ENCODE measurements around the gene ESRRA.
A peak's percentile ranks its signal among the peaks of the same experiment; 100 is the strongest.

The ESRRA gene

DNA sequence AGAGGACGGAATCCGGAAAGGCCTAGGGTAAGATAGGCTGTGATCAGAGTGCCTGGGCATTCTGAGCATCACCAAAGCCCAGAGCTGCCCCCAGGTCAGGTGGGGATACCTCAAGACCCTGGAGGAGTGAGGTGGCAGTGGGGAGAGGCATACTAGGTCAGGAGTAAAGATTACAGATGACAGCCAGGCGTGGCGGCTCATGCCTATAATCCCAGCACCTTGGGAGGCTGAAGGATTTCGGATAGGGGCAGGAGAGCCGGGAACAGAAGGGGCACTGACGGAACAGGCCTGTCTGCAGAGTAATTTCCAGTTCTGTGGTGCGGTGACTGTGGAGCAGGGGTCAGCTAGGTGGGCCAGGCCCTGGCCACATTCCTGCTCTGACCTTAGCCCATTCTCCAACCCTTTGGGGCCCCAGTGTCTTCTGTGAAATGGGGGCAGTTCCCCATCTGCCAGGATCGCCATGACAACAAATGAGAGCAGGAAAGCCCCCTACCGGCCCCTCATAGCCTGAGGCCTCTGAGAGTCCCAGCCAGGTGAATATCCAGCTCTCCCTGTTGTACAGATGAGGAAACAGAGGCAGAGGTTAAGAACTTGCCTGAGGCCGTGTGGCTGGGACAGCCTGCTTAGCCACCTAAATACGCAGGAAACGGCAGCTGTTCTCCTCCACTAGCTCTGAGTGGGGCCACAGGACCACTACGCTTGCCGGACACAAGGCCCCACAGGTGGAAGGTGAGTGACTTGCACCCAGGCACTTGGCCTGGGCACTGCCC is 30.1 kb upstream of the ESRRA start:
- no peak for DNase-seq (ENCODE audit: low read depth)

DNA sequence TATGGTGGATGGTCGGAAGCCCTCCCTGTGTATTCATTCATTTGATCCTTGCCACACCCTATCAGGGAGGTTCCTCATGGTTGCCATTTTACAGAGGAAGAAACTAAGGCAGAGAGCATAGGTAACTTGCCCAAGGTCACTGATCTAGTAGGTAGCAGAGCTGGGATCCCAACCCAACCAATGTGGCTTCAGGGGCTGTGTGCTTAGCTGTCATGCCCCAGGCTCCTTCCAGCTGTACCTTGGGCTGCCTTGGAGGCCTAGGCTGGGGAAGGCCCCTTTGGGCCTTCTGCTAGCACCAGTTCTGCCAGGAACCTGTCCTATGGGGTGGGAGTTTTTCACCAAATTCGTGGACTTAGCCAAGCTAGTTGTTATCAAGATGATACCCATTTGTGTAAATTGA is 29.5 kb upstream of the ESRRA start:
- no peak for DNase-seq (ENCODE audit: low read depth)

DNA sequence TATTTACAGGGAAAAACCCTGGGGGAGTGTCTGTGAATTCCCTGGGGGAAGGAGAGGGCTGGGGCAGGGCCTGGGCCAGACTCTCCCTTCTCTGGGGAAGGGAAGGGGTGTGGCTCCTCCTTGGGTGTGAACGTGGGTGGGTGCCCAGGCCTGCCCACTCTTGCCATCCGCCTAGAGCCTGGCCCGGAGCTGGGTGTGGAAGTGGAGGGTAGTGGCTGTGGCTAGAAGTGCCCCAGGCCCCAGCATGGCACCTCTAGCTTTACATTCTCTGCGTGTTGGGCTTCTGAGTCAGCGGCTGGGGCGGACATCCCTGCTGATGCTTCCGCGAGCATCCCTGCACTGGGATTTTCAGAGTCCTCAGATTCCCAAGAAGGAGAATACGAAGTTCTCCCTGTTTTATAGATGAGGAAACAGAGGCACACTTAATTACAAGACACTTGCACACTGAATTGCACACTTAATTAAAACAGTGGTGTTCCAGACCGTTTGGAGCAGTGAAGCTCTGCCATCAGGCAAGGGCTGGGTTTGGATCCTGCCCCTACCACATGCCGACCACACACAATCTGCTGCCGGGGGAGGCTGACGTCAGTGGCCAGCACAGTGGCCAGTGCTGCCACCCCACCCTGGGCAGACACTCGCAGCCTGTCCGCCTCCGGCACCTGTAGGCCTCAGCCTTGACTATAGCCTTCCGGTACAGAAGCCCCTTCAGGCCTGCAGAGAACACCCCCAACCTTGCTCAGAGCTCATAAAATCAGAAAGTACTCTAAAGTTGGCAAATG is 28.5 kb upstream of the ESRRA start:
- no peak for DNase-seq (ENCODE audit: low read depth)

DNA sequence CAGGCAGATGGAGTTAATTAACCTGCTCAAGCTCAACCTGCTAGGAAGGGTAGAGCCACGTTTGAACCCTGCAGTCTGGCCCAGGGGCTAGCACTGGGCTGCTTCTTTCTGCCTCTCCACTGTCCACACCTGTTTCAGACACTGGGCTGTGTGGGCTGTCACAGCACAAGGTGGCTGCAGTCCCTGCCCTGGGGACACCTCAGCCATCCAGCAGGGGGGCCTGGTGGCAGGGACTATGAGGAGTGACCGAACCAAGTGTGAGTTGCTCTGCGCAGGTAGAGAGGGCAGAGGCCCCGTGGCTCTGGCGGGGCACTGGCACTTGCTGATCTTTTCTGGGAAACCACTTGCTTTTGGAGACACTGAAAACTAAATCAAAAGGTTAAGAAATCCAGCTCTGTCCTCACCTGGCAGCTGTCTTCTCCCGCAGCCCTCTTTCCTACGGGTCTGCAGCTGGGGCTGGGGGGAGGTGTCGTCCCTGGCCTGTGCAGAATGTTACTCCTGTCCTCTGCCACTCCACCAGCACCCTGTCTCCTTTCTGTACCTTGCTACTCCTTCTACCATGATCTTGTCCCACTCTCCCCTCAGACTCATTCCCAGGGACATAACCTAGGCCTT is 26.6 kb upstream of the ESRRA start:
- DNase-seq (ENCODE audit: low read depth): no peak

DNA sequence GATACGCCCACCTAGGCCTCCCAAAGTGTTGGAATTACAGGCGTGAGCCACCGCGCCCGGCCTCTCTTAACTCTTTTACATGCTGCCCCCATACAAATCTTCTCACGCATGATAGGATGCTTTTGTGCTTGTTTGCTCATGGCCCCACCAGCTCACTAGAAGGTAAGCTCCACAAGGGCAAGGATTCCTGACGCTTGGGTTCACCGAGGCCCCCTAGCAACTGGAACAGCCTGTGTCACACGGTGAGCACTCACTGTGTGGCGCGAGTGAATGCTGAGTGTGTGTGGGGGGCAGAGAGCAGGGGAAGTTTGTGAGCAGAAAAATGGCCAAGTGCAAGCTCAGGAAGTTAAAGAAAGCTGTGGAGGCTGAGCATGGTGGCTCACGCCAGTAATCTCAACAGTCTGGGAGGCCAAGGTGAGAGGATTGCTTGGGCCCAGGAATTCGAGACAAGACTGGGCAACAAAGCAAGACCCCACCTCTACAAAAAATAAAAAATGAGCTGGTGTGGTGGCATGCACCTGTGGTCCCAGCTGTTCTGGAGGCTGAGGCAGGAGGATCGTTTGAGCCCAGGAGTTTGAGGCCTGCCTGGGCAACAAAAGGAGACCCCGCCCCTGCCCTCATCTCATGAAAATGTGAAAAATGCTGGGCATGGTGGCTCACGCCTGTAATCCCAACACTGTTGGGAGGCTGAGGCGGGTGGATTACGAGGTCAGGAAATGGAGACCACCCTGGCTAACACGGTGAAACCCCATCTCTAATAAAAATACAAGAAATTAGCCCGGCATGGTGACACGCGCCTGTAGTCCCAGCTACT is 23.2 kb upstream of the ESRRA start:
- DNase-seq (ENCODE audit: low read depth): no peak

DNA sequence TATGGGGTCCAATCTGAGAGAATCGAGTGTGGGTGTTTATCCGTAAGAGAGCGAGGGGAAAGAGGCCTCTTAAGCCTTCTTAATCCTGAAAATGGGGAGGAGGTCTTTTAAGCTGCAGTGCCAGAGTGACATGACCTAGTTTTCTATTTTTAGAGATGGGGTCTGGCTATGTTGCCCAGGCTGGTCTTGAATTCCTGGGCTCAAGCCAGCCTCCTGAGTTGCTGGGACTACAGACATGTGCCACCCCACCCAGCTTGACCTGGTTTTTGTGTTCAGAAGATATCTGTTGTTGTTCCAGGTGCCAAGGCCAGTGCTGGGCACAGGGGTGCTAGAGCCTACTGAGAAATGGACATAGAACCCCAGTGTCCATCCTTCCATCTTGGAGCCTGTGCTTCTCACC is 22.2 kb upstream of the ESRRA start:
- DNase-seq (ENCODE audit: low read depth): no peak

DNA sequence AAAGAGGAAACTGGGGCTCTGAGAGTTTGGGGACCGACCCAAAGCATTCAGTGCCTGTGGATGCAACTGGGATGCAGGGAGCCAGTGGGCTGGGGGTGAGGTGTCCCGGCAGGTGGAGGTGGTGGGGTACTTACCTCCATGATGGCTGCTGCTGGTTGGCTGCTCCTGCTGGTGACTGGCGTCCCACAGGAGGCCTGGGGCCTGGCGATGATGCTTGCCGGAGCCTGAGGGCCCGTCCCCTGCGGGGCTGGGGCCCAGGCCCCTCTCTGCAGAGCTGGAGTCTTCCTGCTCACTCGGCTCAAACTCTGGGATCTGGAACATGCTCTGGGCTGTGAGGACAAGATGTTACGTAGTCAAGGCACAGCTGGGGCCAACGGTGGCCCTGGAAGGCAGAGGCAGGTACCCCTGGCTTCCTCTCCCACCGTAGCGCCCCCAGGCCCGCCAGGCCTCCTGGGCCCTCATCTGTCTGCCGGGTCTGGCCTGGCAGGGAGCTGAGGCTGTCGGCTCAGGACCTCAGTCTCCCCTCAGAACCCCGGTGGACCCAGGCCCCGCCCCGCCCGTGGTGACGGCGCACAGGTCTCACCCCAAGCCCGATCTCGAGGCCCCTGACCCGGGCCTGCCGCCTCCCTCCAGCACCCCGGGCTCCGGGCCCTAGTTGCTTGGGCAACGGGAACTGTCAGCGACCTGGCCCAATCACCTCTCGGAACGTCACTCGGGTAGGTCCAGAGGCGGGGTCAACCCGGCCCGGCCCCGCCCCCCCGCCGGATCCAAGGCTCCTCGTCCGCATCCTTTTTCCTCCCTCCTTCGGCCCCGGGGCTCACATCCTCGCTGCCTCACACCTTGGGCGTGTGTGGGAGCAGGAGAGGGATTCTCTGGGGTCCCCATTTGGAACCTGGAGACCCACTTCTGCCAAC is 21.0 kb upstream of the ESRRA start, which contains the start of gene BAD:
TSS of gene BAD (minus strand) at position 618 of the 914 bp plus-strand sequence. CDS start at position 321, 297 bp downstream.
- peak; percentile 68 for DNase-seq (ENCODE audit: low read depth)

DNA sequence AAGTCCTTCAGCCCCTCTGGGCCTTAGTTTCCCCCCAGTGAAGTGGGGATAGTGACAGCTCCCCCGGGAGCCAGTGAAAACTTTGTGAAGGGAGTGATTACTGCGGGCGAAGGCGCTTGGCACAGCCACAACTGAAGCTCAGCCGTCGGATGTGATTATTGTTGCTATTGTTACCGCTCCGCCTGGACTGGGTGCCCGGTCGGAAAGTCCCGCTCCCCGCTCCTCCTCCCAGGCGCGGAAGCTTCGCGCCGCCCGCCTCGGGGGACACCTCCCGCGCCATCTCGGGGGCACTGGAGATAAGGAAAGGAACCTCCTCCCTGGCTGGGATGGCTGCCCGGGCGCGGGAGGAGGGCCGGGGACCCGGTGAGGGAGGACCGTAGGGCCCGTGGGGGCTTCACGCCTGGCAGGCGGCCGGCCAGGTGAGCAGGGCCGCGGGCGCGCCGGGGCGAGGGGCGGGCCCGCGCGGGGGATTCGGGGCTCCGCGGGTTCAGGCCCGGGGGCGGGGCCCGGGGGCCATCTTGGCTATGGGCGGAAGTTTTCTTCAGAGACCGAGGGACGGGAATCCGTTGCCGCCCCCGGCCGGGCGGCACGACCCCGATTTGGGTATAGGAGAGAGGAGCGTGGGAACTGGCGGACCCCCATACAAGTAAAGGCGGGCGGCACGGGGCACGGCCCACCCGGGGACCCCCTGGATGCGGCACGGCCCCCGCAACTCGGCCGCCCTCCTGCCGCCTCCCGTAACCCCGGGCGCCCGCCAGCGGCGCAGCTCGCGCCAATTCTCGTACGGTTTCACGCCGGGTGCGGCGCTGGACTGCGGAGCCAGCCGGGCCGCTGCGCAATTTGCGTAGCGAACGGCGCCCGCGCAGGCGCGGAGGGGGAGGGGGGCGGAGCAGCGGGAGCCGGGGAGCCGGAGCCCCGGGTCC is 20.1 kb upstream of the ESRRA start, which contains the start of gene GPR137:
TSS of gene GPR137 (plus strand) at position 887 of the 923 bp plus-strand sequence. CDS start 677 bp downstream, outside the sequence.
- DNase-seq (ENCODE audit: low read depth): peak; percentile 36

DNA sequence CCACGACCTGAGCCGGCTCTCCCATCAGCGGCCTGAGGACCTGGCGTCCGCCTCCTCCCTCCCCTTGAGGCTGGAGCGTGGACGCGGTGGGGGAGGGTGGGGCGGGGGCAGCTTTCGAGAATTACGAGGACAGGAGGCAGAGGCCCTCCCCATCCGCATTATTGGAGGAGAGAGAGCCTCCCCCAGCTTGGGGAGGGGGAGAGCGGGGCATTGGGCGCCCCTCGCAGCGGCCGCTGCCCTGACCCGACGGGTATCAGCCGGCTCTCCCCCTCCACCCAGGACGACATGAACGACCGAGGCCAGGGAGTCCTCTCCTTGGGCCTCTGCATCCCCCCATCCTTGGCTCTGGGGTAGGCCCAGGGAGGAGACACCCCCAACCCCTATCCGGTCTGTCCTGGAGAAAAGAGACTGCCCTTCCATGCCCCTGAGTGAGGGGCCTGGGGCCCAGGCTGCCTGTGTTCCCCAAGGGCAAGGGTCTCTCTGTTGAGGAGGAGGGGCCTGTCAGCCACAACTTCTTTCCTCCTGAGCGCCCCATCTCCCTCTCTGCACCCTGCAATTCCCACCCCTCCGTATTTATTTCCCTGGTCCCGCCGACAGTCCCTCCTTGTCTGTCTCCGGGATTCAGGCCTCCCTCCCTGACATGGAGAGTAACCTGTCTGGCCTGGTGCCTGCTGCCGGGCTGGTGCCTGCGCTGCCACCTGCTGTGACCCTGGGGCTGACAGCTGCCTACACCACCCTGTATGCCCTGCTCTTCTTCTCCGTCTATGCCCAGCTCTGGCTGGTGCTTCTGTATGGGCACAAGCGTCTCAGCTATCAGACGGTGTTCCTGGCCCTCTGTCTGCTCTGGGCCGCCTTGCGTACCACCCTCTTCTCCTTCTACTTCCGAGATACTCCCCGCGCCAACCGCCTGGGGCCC is 19.2 kb upstream of the ESRRA start:
- no peak for DNase-seq (ENCODE audit: low read depth)

DNA sequence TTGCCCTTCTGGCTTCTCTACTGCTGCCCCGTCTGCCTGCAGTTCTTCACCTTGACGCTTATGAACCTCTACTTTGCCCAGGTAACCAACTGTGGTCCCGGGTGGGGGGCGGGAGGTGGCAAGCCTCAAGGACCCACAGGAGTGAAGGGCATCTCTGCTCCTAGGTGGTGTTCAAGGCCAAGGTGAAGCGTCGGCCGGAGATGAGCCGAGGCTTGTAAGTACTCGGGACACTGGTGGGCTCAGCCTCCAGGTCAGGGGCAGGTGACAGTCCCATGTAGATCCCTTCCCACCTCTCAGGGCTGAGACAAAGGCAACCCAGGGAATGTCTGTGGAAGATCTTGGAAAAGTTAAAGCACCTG is 18.5 kb upstream of the ESRRA start:
- no peak for DNase-seq (ENCODE audit: low read depth)

DNA sequence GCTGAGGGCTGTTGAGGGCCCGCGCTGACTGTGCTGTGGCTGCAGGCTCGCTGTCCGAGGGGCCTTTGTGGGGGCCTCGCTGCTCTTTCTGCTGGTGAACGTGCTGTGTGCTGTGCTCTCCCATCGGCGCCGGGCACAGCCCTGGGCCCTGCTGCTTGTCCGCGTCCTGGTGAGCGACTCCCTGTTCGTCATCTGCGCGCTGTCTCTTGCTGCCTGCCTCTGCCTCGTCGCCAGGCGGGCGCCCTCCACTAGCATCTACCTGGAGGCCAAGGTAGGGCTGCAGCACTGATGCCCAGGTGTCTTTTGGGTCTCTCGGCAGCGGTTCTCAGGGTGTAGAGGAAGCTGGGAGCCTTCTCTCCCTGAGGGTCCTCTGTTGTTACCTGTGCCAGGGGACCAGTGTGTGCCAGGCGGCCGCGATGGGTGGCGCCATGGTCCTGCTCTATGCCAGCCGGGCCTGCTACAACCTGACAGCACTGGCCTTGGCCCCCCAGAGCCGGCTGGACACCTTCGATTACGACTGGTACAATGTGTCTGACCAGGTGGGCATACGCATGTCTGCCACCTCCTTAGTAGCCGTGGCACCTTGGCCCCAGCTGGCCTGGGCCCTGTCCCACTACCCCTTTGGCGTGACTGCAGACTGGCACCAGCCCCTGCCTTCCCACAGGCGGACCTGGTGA is 17.5 kb upstream of the ESRRA start:
- no peak for DNase-seq (ENCODE audit: low read depth)

DNA sequence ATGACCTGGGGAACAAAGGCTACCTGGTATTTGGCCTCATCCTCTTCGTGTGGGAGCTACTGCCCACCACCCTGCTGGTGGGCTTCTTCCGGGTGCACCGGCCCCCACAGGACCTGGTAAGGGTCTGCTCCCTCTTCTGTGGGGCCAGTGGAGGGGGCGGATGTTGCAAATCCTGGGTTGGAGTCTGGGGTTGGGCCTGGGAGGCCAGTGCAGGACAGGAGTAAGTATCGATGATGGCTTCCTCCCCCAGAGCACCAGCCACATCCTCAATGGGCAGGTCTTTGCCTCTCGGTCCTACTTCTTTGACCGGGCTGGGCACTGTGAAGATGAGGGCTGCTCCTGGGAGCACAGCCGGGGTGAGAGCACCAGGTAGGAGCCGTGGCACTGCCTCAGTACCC is 17.0 kb upstream of the ESRRA start:
- DNase-seq (ENCODE audit: low read depth): no peak

DNA sequence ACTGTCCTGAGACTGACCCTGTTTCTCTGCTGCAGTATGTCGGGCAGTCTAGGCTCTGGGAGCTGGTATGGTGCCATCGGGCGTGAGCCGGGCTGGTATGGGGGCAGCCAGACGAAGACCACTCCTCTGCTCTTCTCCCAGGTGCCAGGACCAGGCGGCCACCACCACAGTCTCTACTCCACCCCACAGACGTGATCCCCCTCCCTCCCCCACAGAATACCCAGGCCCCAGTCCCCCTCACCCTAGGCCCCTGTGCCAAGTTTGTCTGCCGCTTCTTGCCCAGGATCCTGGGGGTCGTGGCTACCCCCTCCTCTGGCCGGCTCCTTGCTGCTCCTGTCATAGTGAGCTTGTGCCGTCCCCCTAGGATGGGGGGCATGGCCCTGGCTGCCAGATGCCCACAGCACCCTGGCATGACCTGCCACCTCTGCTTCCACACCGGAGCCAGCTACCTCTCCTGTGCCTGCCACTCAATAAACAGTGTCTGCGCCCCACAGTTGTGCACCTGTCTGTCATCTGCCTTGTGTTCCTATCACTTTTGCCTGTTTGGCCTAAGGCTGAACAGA is 16.2 kb upstream of the ESRRA start:
- DNase-seq (ENCODE audit: low read depth): no peak

DNA sequence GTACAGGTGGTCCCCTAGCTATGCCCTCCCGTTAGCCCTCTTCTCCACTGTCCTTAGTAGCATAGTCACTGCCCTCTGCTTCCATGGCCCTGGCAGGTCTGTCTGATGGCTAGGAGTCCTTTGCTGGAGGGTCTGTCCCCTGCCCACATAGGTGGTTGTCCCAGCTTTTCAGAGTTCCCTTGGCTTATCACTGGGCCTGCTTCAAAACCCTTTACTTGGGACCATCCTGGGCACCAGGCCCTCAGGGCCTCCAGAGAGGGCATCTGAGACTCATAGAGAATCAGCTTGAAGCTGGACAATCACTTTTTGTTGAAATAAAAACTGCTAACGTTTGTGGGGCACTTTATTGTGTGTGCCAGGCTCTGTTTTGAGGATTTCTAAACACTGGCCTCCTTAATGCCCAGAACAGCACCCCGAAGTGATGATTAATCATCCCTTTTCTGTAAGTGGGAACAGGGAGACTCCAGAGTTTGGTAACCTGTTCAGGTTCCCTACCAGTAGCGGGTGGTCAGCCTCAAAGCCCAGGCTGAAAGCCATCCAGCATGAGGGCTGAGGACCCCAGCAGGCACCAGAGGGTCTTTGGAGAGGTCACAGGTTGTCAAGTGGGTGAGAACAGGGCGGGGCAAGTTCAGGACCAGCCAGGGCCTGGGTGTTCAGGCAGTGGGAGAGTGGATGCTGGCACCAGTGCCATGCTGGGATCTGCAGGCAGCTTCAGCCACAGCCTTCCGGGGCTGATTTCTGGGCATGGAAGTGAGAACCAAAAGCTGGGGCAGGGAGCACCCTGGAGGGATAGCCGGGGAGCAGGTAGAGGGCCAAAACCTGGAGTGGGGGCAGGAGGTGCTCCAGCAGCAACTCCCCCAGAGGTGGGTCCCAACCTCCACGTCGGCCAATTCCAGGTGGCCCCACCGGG is 14.7 kb upstream of the ESRRA start:
- DNase-seq (ENCODE audit: low read depth): no peak

DNA sequence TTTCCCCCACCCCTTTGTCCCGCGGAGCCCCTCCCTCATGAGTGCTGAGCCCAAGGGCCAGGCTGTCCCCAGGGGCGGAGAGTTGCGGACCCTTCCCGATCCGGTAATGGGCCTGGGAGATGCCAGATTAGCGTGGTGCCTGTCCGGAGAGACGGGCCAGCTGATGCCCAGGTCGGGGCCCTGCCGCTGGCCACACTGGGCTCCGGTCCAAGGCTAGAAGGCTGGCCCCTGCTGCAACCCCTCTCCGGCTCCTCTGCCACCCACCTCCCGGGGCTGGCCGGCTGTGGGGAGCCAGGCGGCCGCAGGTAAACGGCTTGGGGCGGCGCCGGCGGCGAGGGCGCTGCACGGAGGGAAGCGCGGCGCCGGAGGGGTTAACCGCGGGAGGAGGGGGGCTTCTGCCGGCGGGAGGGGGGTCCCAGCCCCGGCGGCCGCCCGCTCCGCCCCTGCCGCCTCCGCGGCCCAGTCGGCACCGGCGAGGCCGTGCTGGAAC is 14.0 kb upstream of the ESRRA start, which contains the start of gene KCNK4:
TSS of gene KCNK4 (plus strand) at position 41 of the 490 bp plus-strand sequence. CDS start 1,717 bp downstream, outside the sequence.
- DNase-seq (ENCODE audit: low read depth): no peak

DNA sequence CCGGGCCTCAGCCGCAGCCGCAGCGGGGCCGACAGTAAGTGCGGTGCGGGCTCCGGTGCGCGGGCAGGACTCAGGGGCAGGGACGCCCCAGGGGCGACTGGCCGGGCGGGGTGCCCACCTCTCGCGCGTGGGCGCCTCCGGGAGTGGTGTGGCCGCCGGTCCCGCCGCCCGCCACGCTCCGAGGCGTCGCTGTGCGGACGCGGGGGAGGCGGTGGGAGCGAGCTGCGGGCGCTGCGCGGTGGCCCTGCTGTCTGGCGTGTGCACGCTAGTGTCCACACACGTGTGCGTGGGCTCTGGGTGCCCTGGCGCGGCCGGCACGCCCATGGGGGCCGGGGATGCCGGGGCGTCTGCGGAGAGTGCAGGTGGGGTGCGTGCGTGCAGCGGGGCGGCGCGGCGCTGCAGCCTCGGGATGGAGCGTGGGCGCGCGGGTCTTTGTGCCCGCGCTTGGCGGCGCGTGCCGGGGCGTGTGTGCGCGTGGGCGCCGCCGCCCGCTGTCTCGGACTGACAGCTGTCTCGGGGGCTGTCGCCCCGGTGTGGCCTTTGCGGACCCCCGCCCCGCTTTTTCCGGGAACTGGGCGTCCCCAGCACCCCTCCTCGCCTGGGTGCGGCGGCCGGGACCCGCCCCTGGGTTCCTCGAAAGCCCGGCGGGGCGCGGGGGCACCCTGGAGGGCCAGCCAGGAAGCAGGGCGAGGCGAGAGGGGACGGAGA is 13.4 kb upstream of the ESRRA start:
- DNase-seq (ENCODE audit: low read depth): no peak

All from HS-5 (cell line).